GM21786 (cell line): ENCODE data around the gene TGFB1I1.
"Not testable (repeated sequence)": the region's sequence is repeated elsewhere in the genome, so short reads cannot be mapped to it uniquely, and the experiment has no call there.

Experiments
- ATAC-seq: cut with Tn5 transposase; IDR thresholded peaks from one replicate; pipeline ENCODE4 v1.9.1; 2021; ENCODE audit not compliant: unreplicated experiment

TGFB1I1 gene

GRCh38 chr16:31487071-31487719, 15.2 kb downstream of the TGFB1I1 start:
- ATAC-seq: no peak

- peak; percentile 82 for ATAC-seq
These were observed 15.9 kb downstream of the TGFB1I1 start for GRCh38 chr16:31487720-31488467.

GRCh38 chr16:31488468-31489297, 16.7 kb downstream of the TGFB1I1 start:
- ATAC-seq: no peak

- ATAC-seq: no peak
These were observed 17.3 kb downstream of the TGFB1I1 start for GRCh38 chr16:31489298-31489564.

GRCh38 chr16:31489616-31490584, 17.9 kb downstream of the TGFB1I1 start:
- ATAC-seq: no peak

GRCh38 chr16:31491778-31492418, 19.9 kb downstream of the TGFB1I1 start:
- no peak for ATAC-seq

GRCh38 chr16:31493506-31494125, 21.7 kb downstream of the TGFB1I1 start:
- ATAC-seq: no peak

DNA sequence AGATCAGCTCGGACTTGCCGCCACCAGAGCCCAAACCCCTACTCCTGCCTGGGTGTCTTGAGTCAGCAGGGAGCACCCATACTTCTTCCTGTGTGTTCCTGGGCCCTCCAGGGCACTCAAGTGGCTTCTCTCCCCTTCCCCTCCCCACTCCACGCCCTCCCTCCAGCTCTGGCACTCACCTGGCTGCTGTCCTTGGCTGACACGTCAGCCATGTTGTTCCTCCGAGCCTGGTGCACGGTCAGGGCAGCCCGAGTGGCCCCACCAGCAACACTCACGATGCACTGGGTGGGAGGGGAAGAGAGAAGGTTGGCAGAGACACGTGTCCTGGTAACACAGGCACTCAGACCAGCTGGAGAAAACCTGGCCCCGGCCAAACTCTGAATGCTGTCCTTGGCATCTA, 24.7 kb downstream of the TGFB1I1 start:
- ATAC-seq: no peak

DNA sequence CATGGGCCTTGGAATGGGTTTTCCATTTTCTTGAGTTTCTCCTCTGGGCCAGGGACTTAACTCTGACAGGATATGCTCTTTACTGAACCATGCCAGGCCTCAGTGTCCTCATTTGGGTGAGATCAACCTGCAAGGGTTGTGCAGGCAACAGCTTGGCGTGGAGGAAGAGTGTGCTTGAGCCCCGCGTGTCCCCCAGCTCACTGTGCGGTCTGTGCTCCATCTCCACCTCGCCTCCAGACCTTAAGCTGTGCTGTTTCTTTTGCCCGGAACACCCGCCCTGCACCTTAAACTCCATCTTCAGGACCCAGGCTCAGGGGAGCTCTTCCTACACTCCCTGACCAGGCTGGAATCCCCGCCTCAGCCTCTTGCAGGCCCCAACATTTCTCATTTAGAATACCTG, 26.5 kb downstream of the TGFB1I1 start:
- no peak for ATAC-seq

DNA sequence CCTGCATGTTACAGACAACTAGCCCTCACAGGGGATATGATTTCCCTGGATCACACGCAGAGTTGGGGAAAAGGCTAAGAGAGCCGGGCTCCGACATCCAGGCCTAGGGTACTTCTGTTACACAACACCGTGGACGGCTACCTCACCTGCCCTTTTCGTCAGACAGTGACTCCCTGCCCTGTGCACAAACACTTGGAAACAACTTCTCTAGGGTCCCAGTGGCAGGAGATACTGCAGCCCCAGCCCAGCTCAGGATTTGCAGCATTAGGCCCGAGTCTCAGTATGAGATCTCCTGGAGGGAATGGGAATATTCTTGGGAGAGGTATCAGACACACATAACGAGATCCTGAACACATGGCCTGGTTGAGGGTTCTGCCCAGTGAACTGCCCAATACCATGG, 28.0 kb downstream of the TGFB1I1 start:
- no peak for ATAC-seq

DNA sequence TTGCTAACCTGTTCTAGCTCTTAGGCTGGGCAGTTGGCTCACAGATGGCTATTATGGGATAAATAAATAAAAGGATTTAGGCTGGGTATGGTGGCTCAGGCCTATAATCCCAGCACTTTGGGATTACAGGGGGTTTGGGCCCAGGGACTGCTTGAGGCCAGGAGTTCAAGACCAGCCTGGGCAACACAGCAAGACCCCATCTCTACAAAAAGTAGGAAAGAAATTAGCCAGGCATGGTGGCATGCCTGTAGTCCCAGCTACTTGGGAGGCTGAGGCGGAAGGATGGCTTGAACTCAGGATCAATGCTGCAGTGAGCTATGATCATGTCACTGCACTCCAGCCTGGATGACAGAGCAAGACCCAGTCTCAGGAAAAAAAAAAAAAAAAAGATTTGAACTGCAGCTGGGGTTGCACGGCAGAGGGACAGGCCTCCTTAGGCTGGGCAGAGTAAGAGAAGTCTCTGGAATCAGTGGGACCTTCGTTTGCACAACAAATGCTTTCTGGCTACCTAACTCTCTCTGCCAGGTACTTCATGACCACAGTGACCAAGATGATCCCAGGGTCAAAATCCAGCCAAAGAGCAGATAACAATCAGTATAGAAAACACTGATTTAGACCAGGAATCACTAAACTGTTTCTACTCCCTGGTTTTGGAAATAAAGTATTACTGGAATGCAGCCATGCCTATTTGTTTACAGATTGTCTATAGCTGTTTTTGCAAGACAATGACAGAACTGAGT, 29.4 kb downstream of the TGFB1I1 start:
- ATAC-seq: no peak

- ATAC-seq: no peak
These were observed 30.0 kb downstream of the TGFB1I1 start for GRCh38 chr16:31501966-31502348.

DNA sequence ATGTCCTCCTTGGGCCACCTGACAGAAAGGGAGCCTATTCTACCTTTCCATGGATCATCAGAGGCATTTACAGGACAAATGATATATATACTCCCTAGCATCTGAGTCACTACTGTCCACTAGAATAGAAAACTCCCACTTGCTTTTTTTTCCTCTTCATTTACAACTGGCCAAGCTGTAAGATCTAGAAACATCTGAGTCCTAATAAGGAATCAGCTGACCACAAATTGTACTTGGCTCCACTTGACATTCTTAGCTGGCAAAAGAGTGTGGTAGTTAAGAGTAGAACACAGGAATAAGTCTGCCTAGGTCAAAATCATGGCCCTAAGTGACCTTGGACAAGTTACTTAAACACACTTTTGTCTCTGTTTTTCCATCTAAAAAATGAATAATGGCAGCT, 31.0 kb downstream of the TGFB1I1 start:
- no peak for ATAC-seq

GRCh38 chr16:31503555-31503954, 31.6 kb downstream of the TGFB1I1 start:
- not testable (repeated sequence) for ATAC-seq

- no peak for ATAC-seq
These were observed 32.2 kb downstream of the TGFB1I1 start for GRCh38 chr16:31504159-31504558.

DNA sequence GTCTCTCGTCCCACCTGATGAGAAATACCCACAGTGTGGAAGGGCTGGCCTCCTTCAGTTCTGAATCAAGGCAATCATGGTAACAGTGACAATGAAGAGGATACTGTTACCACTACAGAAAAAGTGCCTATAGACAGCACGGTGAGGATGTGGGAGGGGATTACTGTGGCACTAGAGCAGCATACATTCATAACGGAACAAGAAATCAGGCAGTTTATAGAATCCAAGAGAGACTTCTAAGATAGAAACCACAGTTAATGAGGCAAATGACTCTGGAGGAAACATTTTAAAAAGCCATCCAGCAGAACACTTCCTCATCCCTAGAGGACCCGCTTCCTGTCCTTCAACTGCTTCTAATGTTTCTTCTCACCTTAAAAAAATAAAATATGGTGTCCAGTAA, 33.5 kb downstream of the TGFB1I1 start:
- ATAC-seq: peak; percentile 46

DNA sequence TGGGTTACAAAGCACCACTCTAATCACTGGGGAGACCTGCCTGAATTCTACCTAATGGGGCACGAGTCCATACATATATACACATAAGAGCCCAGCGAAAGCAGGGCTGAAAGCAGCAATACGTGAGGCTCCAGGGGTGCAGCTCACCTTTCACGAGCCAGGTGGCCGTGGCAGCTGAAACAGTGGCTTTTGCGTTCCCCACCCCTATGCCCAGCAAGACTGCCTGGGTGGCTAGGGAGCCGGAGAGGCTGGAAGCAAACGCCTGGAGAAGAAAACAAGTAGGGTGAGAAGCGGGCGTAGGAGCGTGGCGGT, 35.6 kb downstream of the TGFB1I1 start:
- ATAC-seq: no peak

DNA sequence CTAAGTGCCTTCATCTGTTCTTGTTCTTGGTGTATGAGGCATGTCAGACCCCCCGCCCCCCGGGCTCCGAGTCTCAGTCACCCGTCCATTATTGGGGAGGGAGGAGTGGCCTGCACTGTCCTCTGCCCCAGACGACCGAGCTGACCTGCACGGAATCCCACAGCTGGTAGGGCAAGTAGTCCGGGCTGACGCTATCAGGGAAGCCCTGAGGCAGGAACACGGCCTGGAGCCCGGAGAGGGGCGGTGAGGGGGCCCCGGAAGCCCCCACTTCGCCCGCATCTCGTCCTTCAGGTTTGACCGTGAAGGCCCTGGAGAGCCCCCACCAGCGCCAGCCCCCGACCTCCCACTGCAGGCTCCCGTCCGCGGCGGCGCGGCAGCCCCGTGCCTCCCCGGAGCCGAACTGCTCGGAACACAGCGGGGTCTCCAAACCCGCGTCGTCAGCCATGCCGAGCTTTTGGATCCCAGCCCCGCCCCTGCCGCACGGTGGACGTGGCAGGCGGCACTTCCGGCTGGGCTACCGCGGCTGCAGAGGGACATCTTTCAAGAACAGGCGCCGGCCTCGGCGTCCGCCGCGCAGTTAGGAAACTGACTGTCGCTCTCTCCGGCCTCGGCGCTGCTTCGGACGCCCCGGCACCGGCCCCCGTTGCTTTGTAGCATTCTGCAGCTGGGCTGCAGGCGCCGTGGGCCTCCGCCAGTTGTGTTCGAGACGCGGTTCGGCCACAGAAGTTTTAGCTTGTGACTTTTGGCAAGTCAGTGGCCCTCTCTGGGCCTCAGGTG, 36.2 kb downstream of the TGFB1I1 start, which contains the start of gene RUSF1:
TSS of gene RUSF1 (minus strand) at position 463 of the 777 bp plus-strand sequence. CDS start at position 445, 18 bp downstream.
- ATAC-seq: peak; percentile 83
